ENCODE measurements around the gene TMEM82. TPM values are rescaled to one million over a fixed set of nuclear protein-coding genes. Genes with fewer than 3 reads are reported as not detected.

Gene TMEM82
- polyA plus RNA-seq, 1 experiment, result not detected

GRCh38 chr1:15757016-15757543 is 14.8 kb downstream of the TMEM82 start:
- peaks cover 3% of the 10 kb centered on the region for H3K27me3 ChIP-seq (ENCODE audit: control insufficient read depth, insufficient read depth, low read length)
- H3K27ac ChIP-seq (ENCODE audit: low read depth, low read length), result no peak overlapping the region
- TF ChIP-seq, protein P1, sequence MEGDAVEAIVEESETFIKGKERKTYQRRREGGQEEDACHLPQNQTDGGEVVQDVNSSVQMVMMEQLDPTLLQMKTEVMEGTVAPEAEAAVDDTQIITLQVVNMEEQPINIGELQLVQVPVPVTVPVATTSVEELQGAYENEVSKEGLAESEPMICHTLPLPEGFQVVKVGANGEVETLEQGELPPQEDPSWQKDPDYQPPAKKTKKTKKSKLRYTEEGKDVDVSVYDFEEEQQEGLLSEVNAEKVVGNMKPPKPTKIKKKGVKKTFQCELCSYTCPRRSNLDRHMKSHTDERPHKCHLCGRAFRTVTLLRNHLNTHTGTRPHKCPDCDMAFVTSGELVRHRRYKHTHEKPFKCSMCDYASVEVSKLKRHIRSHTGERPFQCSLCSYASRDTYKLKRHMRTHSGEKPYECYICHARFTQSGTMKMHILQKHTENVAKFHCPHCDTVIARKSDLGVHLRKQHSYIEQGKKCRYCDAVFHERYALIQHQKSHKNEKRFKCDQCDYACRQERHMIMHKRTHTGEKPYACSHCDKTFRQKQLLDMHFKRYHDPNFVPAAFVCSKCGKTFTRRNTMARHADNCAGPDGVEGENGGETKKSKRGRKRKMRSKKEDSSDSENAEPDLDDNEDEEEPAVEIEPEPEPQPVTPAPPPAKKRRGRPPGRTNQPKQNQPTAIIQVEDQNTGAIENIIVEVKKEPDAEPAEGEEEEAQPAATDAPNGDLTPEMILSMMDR (IDR thresholded peaks at IDR 0.05; ENCODE audit: low read depth, low read length), result no peak
- H3K4me3 ChIP-seq (ENCODE audit: low read depth, low read length), result no peak overlapping the region
- POLR2A ChIA-PET, result no interaction called here
- CTCF ChIA-PET, result interaction anchor here (0.7 kb wide), 1 partner anchor 16 kb away, joined by 3 read pairs; no protein-coding TSS in a partner anchor
- H3K9me3 ChIP-seq (ENCODE audit: control insufficient read depth, insufficient read depth, low read length), result peaks cover 3% of the 10 kb centered on the region; the same call in 1 of the 2 replicates
- DNase-seq (ENCODE audit: low read depth, low spot score), result no peak

- POLR2A ChIA-PET, result no interaction called here
- Histone ChIP-seq H3K4me3 (ENCODE audit: low read depth, low read length) (peak overlapping the region; percentile 84), H3K27ac (ENCODE audit: low read depth, low read length) (no peak overlapping the region), H3K9me3 (ENCODE audit: control insufficient read depth, insufficient read depth, low read length) (peaks cover 3% of the 10 kb centered on the region; the same call in 1 of the 2 replicates), H3K27me3 (ENCODE audit: control insufficient read depth, insufficient read depth, low read length) (peaks cover 3% of the 10 kb centered on the region)
- no peak for DNase-seq (ENCODE audit: low read depth, low spot score)
- CTCF ChIA-PET, result interaction anchor here (0.7 kb wide), 1 partner anchor 16 kb away, joined by 3 read pairs; no protein-coding TSS in a partner anchor
- TF ChIP-seq, protein P1 (IDR thresholded peaks at IDR 0.05; ENCODE audit: low read depth, low read length), result no peak
Observed at GRCh38 chr1:15757575-15758342, 15.5 kb downstream of the TMEM82 start.

DNA sequence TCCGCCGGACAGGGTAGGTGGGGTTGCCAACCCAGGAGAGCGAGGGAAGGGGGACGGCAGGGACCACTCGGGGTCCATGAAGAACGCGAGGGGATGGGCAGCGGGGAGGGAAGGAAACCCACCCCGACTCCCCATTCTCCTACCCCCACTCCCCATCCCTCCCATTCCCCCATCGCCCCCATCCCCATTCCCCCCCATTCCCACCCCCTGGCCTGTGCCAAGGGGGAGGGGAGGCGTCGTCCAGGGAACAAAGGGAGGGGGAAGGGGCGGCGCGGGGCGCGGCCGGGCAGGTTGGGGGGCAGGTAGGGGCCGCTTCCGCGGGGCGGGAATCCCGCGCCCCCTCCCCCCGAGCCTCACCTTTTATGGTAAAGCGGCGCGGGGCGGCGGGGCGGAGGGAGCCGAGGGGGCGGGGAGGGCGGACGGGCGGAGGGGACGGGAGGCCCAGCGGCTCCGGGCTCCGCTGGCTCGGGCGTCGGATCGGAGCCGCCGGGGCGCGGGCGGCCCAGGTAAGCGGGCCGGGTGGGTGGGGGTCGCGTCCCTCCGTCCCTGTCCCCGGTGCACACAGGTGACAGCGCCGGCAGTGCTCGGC is 16.1 kb downstream of the TMEM82 start, which contains the start of gene FBLIM1:
Gene FBLIM1 (plus strand): TSS at position 453 of the 589 bp plus-strand sequence. CDS start 6,189 bp downstream, outside the sequence.
- ChIA-PET CTCF (no interaction called here), POLR2A (interaction anchor here (0.7 kb wide), 1 partner anchor 57 kb away, joined by 3 read pairs; no protein-coding TSS in a partner anchor)
- Histone ChIP-seq H3K4me3 (ENCODE audit: low read depth, low read length) (peak within 1 kb of the TSS; percentile 84), H3K27ac (ENCODE audit: low read depth, low read length) (peak within 1 kb of the TSS; percentile 70), H3K9me3 (ENCODE audit: control insufficient read depth, insufficient read depth, low read length) (peaks cover 3% of the 10 kb centered on the region; the same call in 1 of the 2 replicates), H3K27me3 (ENCODE audit: control insufficient read depth, insufficient read depth, low read length) (peaks cover 3% of the 10 kb centered on the region)
- TF ChIP-seq, protein P1 (IDR thresholded peaks at IDR 0.05; ENCODE audit: low read depth, low read length), result no peak
- DNase-seq (ENCODE audit: low read depth, low spot score), result no peak

GRCh38 chr1:15758953-15759661 is 16.8 kb downstream of the TMEM82 start:
- ChIA-PET POLR2A (interaction anchor here (0.5 to 1.1 kb wide), 3 partner anchors 30 to 59 kb away, joined by 3 read pairs; no protein-coding TSS in a partner anchor), CTCF (interaction anchor here (1.5 kb wide), 1 partner anchor 16 kb away, joined by 4 read pairs; no protein-coding TSS in a partner anchor)
- TF ChIP-seq, protein P1 (IDR thresholded peaks at IDR 0.05; ENCODE audit: low read depth, low read length), result no peak
- no peak for DNase-seq (ENCODE audit: low read depth, low spot score)
- H3K9me3 ChIP-seq (ENCODE audit: control insufficient read depth, insufficient read depth, low read length), result peaks cover 3% of the 10 kb centered on the region; the same call in 1 of the 2 replicates
- H3K27ac ChIP-seq (ENCODE audit: low read depth, low read length), result peak overlapping the region; percentile 70
- H3K27me3 ChIP-seq (ENCODE audit: control insufficient read depth, insufficient read depth, low read length), result peaks cover 3% of the 10 kb centered on the region
- peak overlapping the region; percentile 84 for H3K4me3 ChIP-seq (ENCODE audit: low read depth, low read length)

Data from AG04450 (cell line).